HCT116 (cell line): ENCODE measurements around the gene NCLN. TPM values are rescaled to one million over a fixed set of nuclear protein-coding genes. Genes with fewer than 3 reads are reported as not detected.

ENCODE experiments used
- ATAC-seq: fragments of 200-7000 bp; cut with Tn5 transposase; 2 replicates; pipeline ENCODE4 v1.9.1; 2020; ENCODE audit warnings: mild to moderate bottlenecking, moderate library complexity
- BruUV-seq: library from RNA; stranded (reverse); fragments of 400-500 nt; replicated peaks from 2 replicates; lab custom pipeline; 2021; lab: Mats Ljungman, UMichigan
- CTCF ChIA-PET: fragments of 300-600 bp; sonication (Branson Sonifier 250); formaldehyde crosslinking; loops from one replicate; lab custom pipeline; 2021; ENCODE audit warnings: antibody characterized with exemption; lab: Charles Lee
- POLR2A ChIA-PET: fragments of 300-600, 350-600 bp; sonication (Branson Sonifier 250); formaldehyde crosslinking; loops from one replicate; lab custom pipeline; 2021; ENCODE audit warnings: antibody characterized with exemption; lab: Charles Lee
- RAD21 ChIA-PET, 2 experiments: fragments of 300-600 bp; sonication (Branson Sonifier 250); formaldehyde crosslinking; loops; one replicate each; lab custom pipeline; 2023; ENCODE audit warnings: low total read pairs in 2 of 2; ENCODE audit not compliant: uncharacterized antibody in 2 of 2, unreplicated experiment in 2 of 2, low non-redundant PET in 1 of 2; lab: Charles Lee
- DNase-seq: peaks from one replicate; pipeline ENCODE4 v3.0.0-alpha.2; 2010; ENCODE audit warnings: low read depth, low spot score
- H2AFZ ChIP-seq: fragments of 200-600 bp; shearing (Covaris generic), sonication (generic); 2 replicates; pipeline ENCODE4 v1.6.1; 2017; ENCODE audit warnings: low read depth, mixed run types, mixed read lengths, antibody characterized with exemption, low read length; ENCODE audit not compliant: poor library complexity, severe bottlenecking
- H3K27ac ChIP-seq: 2 replicates; pipeline ENCODE4 v1.5.1; 2012; ENCODE audit warnings: low read depth, low read length
- H3K27me3 ChIP-seq: fragments of 200-600 bp; sonication (generic); 2 replicates; pipeline ENCODE4 v1.6.1; 2016; ENCODE audit warnings: mixed run types, low read length, mixed read lengths; ENCODE audit not compliant: insufficient read depth
- H3K36me3 ChIP-seq, 2 experiments: fragments of 200-500 bp in 1 of 2; fragments of 200-600 bp in 1 of 2; sonication (Bioruptor generic) in 1 of 2; sonication (generic) in 1 of 2; 2 replicates each; pipeline versions ENCODE4 v1.5.1 to v1.6.1; 2014 to 2016; ENCODE audit warnings: low read length in 2 of 2, inconsistent platforms in 1 of 2, mixed read lengths in 1 of 2, mixed run types in 1 of 2; ENCODE audit not compliant: insufficient read depth in 2 of 2, control insufficient read depth in 1 of 2
- H3K4me1 ChIP-seq, 2 experiments: fragments of 200-600 bp in 1 of 2; sonication (generic) in 1 of 2; 2 replicates each; pipeline versions ENCODE4 v1.5.1 to v1.6.1; 2012 to 2017; ENCODE audit warnings: low read length in 2 of 2, inconsistent platforms in 1 of 2, mild to moderate bottlenecking in 1 of 2, mixed read lengths in 1 of 2, mixed run types in 1 of 2, moderate library complexity in 1 of 2; ENCODE audit not compliant: insufficient read depth in 2 of 2, control insufficient read depth in 1 of 2
- H3K4me2 ChIP-seq: fragments of 200-600 bp; sonication (generic); 2 replicates; pipeline ENCODE4 v1.6.1; 2017; ENCODE audit warnings: mixed run types, low read length, mixed read lengths
- H3K4me3 ChIP-seq, 2 experiments: fragments of 200-600 bp in 1 of 2; sonication (generic) in 1 of 2; replicated peaks in 1 of 2; 2 replicates each; pipeline ENCODE4 v1.5.1; 2011 to 2016; ENCODE audit warnings: low read length in 2 of 2, control low read depth in 1 of 2, low read depth in 1 of 2, mild to moderate bottlenecking in 1 of 2, mixed read lengths in 1 of 2, mixed run types in 1 of 2
- H3K79me2 ChIP-seq: fragments of 200-600 bp; sonication (generic); 2 replicates; pipeline ENCODE4 v1.6.1; 2017; ENCODE audit warnings: mild to moderate bottlenecking, mixed run types, low read length, moderate library complexity, mixed read lengths; ENCODE audit not compliant: insufficient read depth
- H3K9ac ChIP-seq: fragments of 200-600 bp; sonication (generic); 2 replicates; pipeline ENCODE4 v1.6.1; 2016; ENCODE audit warnings: low read length, mixed read lengths
- H3K9me2 ChIP-seq: fragments of 200-600 bp; sonication (generic), shearing (Covaris generic); 2 replicates; pipeline ENCODE4 v1.6.1; 2017; ENCODE audit warnings: mixed run types, mild to moderate bottlenecking, moderate library complexity; ENCODE audit not compliant: insufficient read depth
- H3K9me3 ChIP-seq, 2 experiments: fragments of 200-500 bp in 1 of 2; fragments of 200-600 bp in 1 of 2; sonication (Bioruptor generic) in 1 of 2; sonication (generic) in 1 of 2; 2 replicates each; pipeline ENCODE4 v1.6.1; 2014 to 2017; ENCODE audit warnings: low read length in 2 of 2, mixed read lengths in 2 of 2, inconsistent platforms in 1 of 2, low read depth in 1 of 2, mild to moderate bottlenecking in 1 of 2, mixed run types in 1 of 2, moderate library complexity in 1 of 2; ENCODE audit not compliant: control insufficient read depth in 1 of 2, insufficient read depth in 1 of 2
- H4K20me1 ChIP-seq: fragments of 200-600 bp; sonication (generic), shearing (Covaris generic); 2 replicates; pipeline ENCODE4 v1.6.1; 2017; ENCODE audit warnings: mixed run types, mild to moderate bottlenecking, moderate library complexity; ENCODE audit not compliant: insufficient read depth
- ATF3 ChIP-seq: IDR thresholded peaks from 2 replicates; pipeline ENCODE4 v1.6.1; 2012
- CBX3 ChIP-seq: IDR thresholded peaks from 2 replicates; pipeline ENCODE4 v1.6.1; 2012; ENCODE audit warnings: low read depth
- CEBPB ChIP-seq: IDR thresholded peaks from 2 replicates; pipeline ENCODE4 v1.6.1; 2012; ENCODE audit warnings: low read depth
- EGR1 ChIP-seq: IDR thresholded peaks from 2 replicates; pipeline ENCODE4 v1.6.1; 2012; ENCODE audit warnings: low read depth
- ELF1 ChIP-seq: IDR thresholded peaks from 2 replicates; pipeline ENCODE4 v1.6.1; 2012; ENCODE audit warnings: low read depth, borderline replicate concordance
- EZH2 ChIP-seq: fragments of 200-600 bp; sonication (generic); IDR thresholded peaks from 2 replicates; pipeline ENCODE4 v1.6.1; 2017; ENCODE audit warnings: antibody characterized with exemption, mixed run types
- EZH2phosphoT487 ChIP-seq: fragments of 200-600 bp; IDR thresholded peaks from 2 replicates; pipeline ENCODE4 v1.6.1; 2018; ENCODE audit warnings: antibody characterized with exemption, borderline replicate concordance
- FOSL1 ChIP-seq: IDR thresholded peaks from 2 replicates; pipeline ENCODE4 v1.6.1; 2012; ENCODE audit warnings: low read depth
- JUND ChIP-seq: IDR thresholded peaks from 2 replicates; pipeline ENCODE4 v1.6.1; 2012
- POLR2A ChIP-seq: IDR thresholded peaks from 2 replicates; pipeline ENCODE4 v1.7.0; 2011; ENCODE audit warnings: borderline replicate concordance; ENCODE audit not compliant: insufficient read depth, insufficient read length; ENCODE audit errors: extremely low read depth
- POLR2AphosphoS5 ChIP-seq: IDR thresholded peaks from 2 replicates; pipeline ENCODE4 v1.6.1; 2011; ENCODE audit warnings: mild to moderate bottlenecking, low read depth, low read length, moderate library complexity
- RAD21 ChIP-seq: IDR thresholded peaks from 2 replicates; pipeline ENCODE4 v1.6.1; 2012; ENCODE audit warnings: low read depth, mild to moderate bottlenecking
- REST ChIP-seq: IDR thresholded peaks from 2 replicates; pipeline ENCODE4 v1.6.1; 2012; ENCODE audit warnings: low read depth
- SIN3A ChIP-seq: IDR thresholded peaks from 2 replicates; pipeline ENCODE4 v1.6.1; 2012; ENCODE audit warnings: low read depth
- SP1 ChIP-seq: IDR thresholded peaks from 2 replicates; pipeline ENCODE4 v1.6.1; 2012; ENCODE audit warnings: low read depth
- SRF ChIP-seq: IDR thresholded peaks from 2 replicates; pipeline ENCODE4 v1.6.1; 2012; ENCODE audit warnings: low read depth
- TCF7L2 ChIP-seq: IDR thresholded peaks from 2 replicates; pipeline ENCODE4 v1.7.0; 2011; ENCODE audit warnings: borderline replicate concordance, inconsistent platforms; ENCODE audit not compliant: insufficient read depth, insufficient read length; ENCODE audit errors: extremely low read depth
- YY1 ChIP-seq: IDR thresholded peaks from 2 replicates; pipeline ENCODE4 v1.6.1; 2011; ENCODE audit warnings: low read length, low read depth, moderate library complexity, mild to moderate bottlenecking; ENCODE audit not compliant: insufficient replicate concordance; ENCODE audit errors: extremely low read depth
- ZFX ChIP-seq: fragments of 450-650 bp; IDR thresholded peaks from 2 replicates; pipeline ENCODE4 v1.6.1; 2017
- ZNF274 ChIP-seq: fragments of 200-500 bp; sonication (Bioruptor generic); IDR thresholded peaks from 2 replicates; pipeline ENCODE4 v1.6.1; 2014; ENCODE audit warnings: mild to moderate bottlenecking, low read depth, low read length, inconsistent platforms
- intact Hi-C: fragments of 100-400 bp; cut with micrococcal nuclease; formaldehyde crosslinking; loops from 2 replicates; pipeline ENCODE4 v1.10.0; 2022
- total RNA-seq: library from RNA; stranded (reverse); gene quantifications from one replicate; pipeline ENCODE4 v1.2.1, GENCODE V29; 2021; ENCODE audit not compliant: unreplicated experiment

The NCLN gene
- total RNA-seq, 1 experiment from 2014 or later: 119 TPM

GRCh38 chr19:3245050-3245449, 59.3 kb downstream of the NCLN start:
- Histone ChIP-seq H3K36me3 (no peaks in the 10 kb centered on the region), H3K79me2 (no peaks in the 10 kb centered on the region), H2AFZ (no peak overlapping the region), H3K4me2 (no peak overlapping the region), H3K9me3 (no peaks in the 10 kb centered on the region), H3K4me1 (no peaks in the 10 kb centered on the region), H3K9ac (no peak overlapping the region), H3K27me3 (peaks cover 8% of the 10 kb centered on the region), H3K27ac (no peak overlapping the region), H4K20me1 (no peaks in the 10 kb centered on the region), H3K4me3 (no peak overlapping the region), H3K9me2 (no peaks in the 10 kb centered on the region)
- no TSS peak for BruUV-seq
- POLR2A ChIA-PET: no interaction called here
- intact Hi-C loops: no loop called here
- ATAC-seq (no peak), DNase-seq (no peak)
- RAD21 ChIA-PET: no interaction called here
- CTCF ChIA-PET: no interaction called here
- no peak for TF ChIP-seq EGR1

- DNase-seq: no peak
- CTCF ChIA-PET: no interaction called here
- Histone ChIP-seq H3K27me3 (no peaks in the 10 kb centered on the region), H3K4me3 (no peak overlapping the region), H4K20me1 (no peaks in the 10 kb centered on the region), H3K4me2 (no peak overlapping the region), H3K79me2 (no peaks in the 10 kb centered on the region), H3K27ac (no peak overlapping the region), H3K36me3 (no peaks in the 10 kb centered on the region), H3K9me3 (peaks cover 7% of the 10 kb centered on the region in 2 experiments; a peak in 2 of 4 replicates), H3K9ac (no peak overlapping the region), H2AFZ (no peak overlapping the region), H3K9me2 (no peaks in the 10 kb centered on the region), H3K4me1 (no peaks in the 10 kb centered on the region)
- no peak for TF ChIP-seq POLR2A
- no peak for TF ChIP-seq ZFX
- TF ChIP-seq ELF1: no peak
- no peak for TF ChIP-seq YY1
- no peak for TF ChIP-seq EZH2phosphoT487
- TF ChIP-seq SP1: no peak
- TF ChIP-seq FOSL1: no peak
- no peak for TF ChIP-seq ZNF274
- no peak for TF ChIP-seq REST
- TF ChIP-seq EGR1: no peak
- no peak for TF ChIP-seq POLR2AphosphoS5
- TF ChIP-seq TCF7L2: no peak
- no peak for TF ChIP-seq CEBPB
- no peak for TF ChIP-seq JUND
- no peak for TF ChIP-seq CBX3
- no peak for TF ChIP-seq EZH2
- no peak for TF ChIP-seq RAD21
- no peak for TF ChIP-seq SRF
- no peak for TF ChIP-seq ATF3
- no peak for TF ChIP-seq SIN3A
- RAD21 ChIA-PET: no interaction called here
- no peak for ATAC-seq
- BruUV-seq: no TSS peak
- intact Hi-C loops: no loop called here
- POLR2A ChIA-PET: no interaction called here
These were observed 63.1 kb downstream of the NCLN start for GRCh38 chr19:3248728-3249326.
